HepG2 (cell line): ENCODE results near the gene MLLT10. TPM values are rescaled to one million over a fixed set of nuclear protein-coding genes. Genes with fewer than 3 reads are reported as not detected.
A peak's percentile ranks its signal among the peaks of the same experiment; 100 is the strongest.

Experiments used
- ARID3A ChIP-seq: IDR thresholded peaks from 2 replicates; pipeline ENCODE4 v1.6.1; 2012; ENCODE audit warnings: low read depth, low read length, improper control_type of control experiment
- BORCS8-MEF2B ChIP-seq: sonication (generic); formaldehyde crosslinking; IDR thresholded peaks from 2 replicates; pipeline ENCODE4 v1.8.0; 2022; ENCODE audit warnings: mild to moderate bottlenecking, missing genetic modification reagents
- CHD2 ChIP-seq: IDR thresholded peaks from 2 replicates; pipeline ENCODE4 v1.6.1; 2011; ENCODE audit warnings: low read depth, low read length, improper control_type of control experiment
- ESRRA ChIP-seq: sonication (generic); formaldehyde crosslinking; IDR thresholded peaks from 2 replicates; pipeline ENCODE4 v1.5.1; 2020; ENCODE audit warnings: mild to moderate bottlenecking, low read depth, missing genetic modification reagents
- HNRNPUL1 ChIP-seq: fragments of 200-400 bp; formaldehyde crosslinking; IDR thresholded peaks from 2 replicates; pipeline ENCODE4 v1.6.1; 2017; ENCODE audit warnings: low read depth, mild to moderate bottlenecking, low read length, moderate library complexity
- ISL2 ChIP-seq: sonication (generic); formaldehyde crosslinking; IDR thresholded peaks from 2 replicates; pipeline ENCODE4 v1.5.0; 2020; ENCODE audit warnings: missing genetic modification reagents
- ISX ChIP-seq: sonication (generic); formaldehyde crosslinking; conservative IDR thresholded peaks from 2 replicates; pipeline ENCODE4 v1.5.0; 2020; ENCODE audit warnings: missing genetic modification reagents
- KLF12 ChIP-seq: sonication (generic); formaldehyde crosslinking; IDR thresholded peaks from 2 replicates; pipeline ENCODE4 v1.4.0; 2020; ENCODE audit warnings: missing genetic modification reagents, borderline replicate concordance
- MYPOP ChIP-seq: sonication (generic); formaldehyde crosslinking; IDR thresholded peaks from 2 replicates; pipeline ENCODE4 v1.8.1; 2023; ENCODE audit warnings: mild to moderate bottlenecking, moderate library complexity, missing genetic modification reagents
- RCOR2 ChIP-seq: IDR thresholded peaks from 2 replicates; pipeline ENCODE4 v1.6.1; 2016; ENCODE audit warnings: missing biosample characterization, missing genetic modification reagents
- SRSF4 ChIP-seq: fragments of 200-400 bp; formaldehyde crosslinking; IDR thresholded peaks from one replicate; pipeline ENCODE4 v1.6.1; 2018; ENCODE audit warnings: mild to moderate bottlenecking, low read depth, low read length, moderate library complexity; ENCODE audit not compliant: poor library complexity, severe bottlenecking
- YY1 ChIP-seq: IDR thresholded peaks from 2 replicates; pipeline ENCODE4 v1.6.1; 2011; ENCODE audit warnings: low read length, low read depth, moderate library complexity, mild to moderate bottlenecking; ENCODE audit not compliant: insufficient read depth, insufficient replicate concordance
- ZFP91 ChIP-seq: sonication (generic); formaldehyde crosslinking; IDR thresholded peaks from 2 replicates; pipeline ENCODE4 v1.9.0; 2022; ENCODE audit warnings: missing genetic modification reagents, mild to moderate bottlenecking, borderline replicate concordance
- ZGPAT ChIP-seq: IDR thresholded peaks from 2 replicates; pipeline ENCODE4 v1.6.1; 2016; ENCODE audit warnings: mild to moderate bottlenecking
- ZNF12 ChIP-seq: sonication (generic); formaldehyde crosslinking; IDR thresholded peaks from 2 replicates; pipeline ENCODE4 v1.5.0; 2020; ENCODE audit warnings: missing genetic modification reagents
- ZNF256 ChIP-seq: sonication (generic); formaldehyde crosslinking; conservative IDR thresholded peaks from 2 replicates; pipeline ENCODE4 v1.4.0; 2020; ENCODE audit warnings: missing genetic modification reagents
- ZNF431 ChIP-seq: sonication (generic); formaldehyde crosslinking; IDR thresholded peaks from 2 replicates; pipeline ENCODE4 v1.9.0; 2022; ENCODE audit warnings: missing genetic modification reagents, low read depth, mild to moderate bottlenecking, borderline replicate concordance
- ZNF598 ChIP-seq: sonication (generic); formaldehyde crosslinking; IDR thresholded peaks from 2 replicates; pipeline ENCODE4 v1.5.1; 2020; ENCODE audit warnings: mild to moderate bottlenecking, missing genetic modification reagents, borderline replicate concordance
- ZNF749 ChIP-seq: sonication (generic); formaldehyde crosslinking; IDR thresholded peaks from 2 replicates; pipeline ENCODE4 v1.8.0; 2022; ENCODE audit warnings: mild to moderate bottlenecking, missing genetic modification reagents, moderate library complexity, borderline replicate concordance
- ZXDC ChIP-seq: sonication (generic); formaldehyde crosslinking; IDR thresholded peaks from 2 replicates; pipeline ENCODE4 v1.5.0; 2020; ENCODE audit warnings: mild to moderate bottlenecking, missing genetic modification reagents
- polyA plus RNA-seq, 8 experiments: library from polyadenylated mRNA; depleted of rRNA in 3 of 8; stranded (reverse) in 7 of 8; unstranded in 1 of 8; fragments of >200 nt; fragmentation: Illumina TruSeq in 4 of 8; extraction: Trizol in 4 of 8; gene quantifications; 2 replicates each; pipeline versions ENCODE4 v1.2.1 to v1.2.3, GENCODE V29; 2011 to 2016; ENCODE audit warnings: low read depth in 4 of 8, missing spikeins in 1 of 8, mixed read lengths in 1 of 8; ENCODE audit not compliant: insufficient read depth in 1 of 8
- total RNA-seq, 5 experiments: library from RNA; depleted of rRNA; stranded (reverse); fragments of >200 nt; fragmentation: Illumina TruSeq; extraction: Trizol; gene quantifications; 2 replicates each; pipeline ENCODE4 v1.2.3, GENCODE V29; 2016; ENCODE audit warnings: low read depth in 1 of 5

Gene MLLT10
- total and polyA plus RNA-seq, 2 of the 13 experiments (the other 11 are each of a cell fraction or from before 2014, with no cell fraction given), result 51.3 to 84.1 TPM

GRCh38 chr10:21494191-21495001, 39.6 kb upstream of the MLLT10 start (continued):
- TF ChIP-seq YY1, result peak; percentile 9
- TF ChIP-seq MYPOP (CRISPR knock-in tag), result peak; percentile 82; the same call in 1 of the 2 replicates
- TF ChIP-seq ISL2, result peak; percentile 47; the same call in 1 of the 2 replicates
- TF ChIP-seq SRSF4, result no peak
- no peak for TF ChIP-seq ZNF749 (CRISPR knock-in tag)
- TF ChIP-seq ZNF256 (CRISPR knock-in tag), result no peak; the same call in 1 of the 2 replicates
- no peak for TF ChIP-seq ESRRA
- TF ChIP-seq HNRNPUL1, result no peak
- TF ChIP-seq ZNF431 (CRISPR knock-in tag), result no peak
- no peak for TF ChIP-seq RCOR2 (CRISPR knock-in tag)
- 0 out of 2 replicates have a peak, but pooled peaks have one; percentile 17 for TF ChIP-seq ZNF12 (CRISPR knock-in tag)
- TF ChIP-seq BORCS8-MEF2B (CRISPR knock-in tag), result peak; percentile 82
- no peak for TF ChIP-seq ISX (CRISPR knock-in tag)
- peak; percentile 47; the same call in 1 of the 2 replicates for TF ChIP-seq ZGPAT (CRISPR knock-in tag)
- TF ChIP-seq ARID3A, result no peak
- no peak for TF ChIP-seq CHD2
- no peak for TF ChIP-seq ZXDC (CRISPR knock-in tag)
- 0 out of 2 replicates have a peak, but pooled peaks have one; percentile 61 for TF ChIP-seq KLF12 (CRISPR knock-in tag)
- TF ChIP-seq ZFP91 (CRISPR knock-in tag), result peak; percentile 75; the same call in 1 of the 2 replicates
- TF ChIP-seq ZNF598 (CRISPR knock-in tag), result peak; percentile 65; the same call in 1 of the 2 replicates
